Upper lobe of left lung (tissue), 4 donors: ENCODE measurements around the gene BRAT1.

ENCODE experiments used
- POLR2A ChIP-seq, 4 donors: fragments of 450-650 bp; IDR thresholded peaks; one replicate each; pipeline ENCODE4 v1.5.1; 2016 to 2017; ENCODE audit warnings: antibody characterized with exemption in 4 of 4, mild to moderate bottlenecking in 2 of 4
- TF ChIP-seq, protein P1 (sequence below), 6 experiments: fragments of 450-650 bp in 4 of 6; fragments of 200-600 bp in 2 of 6; sonication (generic) in 2 of 6; IDR thresholded peaks; one replicate each; pipeline ENCODE4 v1.5.1; 2016 to 2019; ENCODE audit warnings: antibody characterized with exemption in 6 of 6

DNA sequence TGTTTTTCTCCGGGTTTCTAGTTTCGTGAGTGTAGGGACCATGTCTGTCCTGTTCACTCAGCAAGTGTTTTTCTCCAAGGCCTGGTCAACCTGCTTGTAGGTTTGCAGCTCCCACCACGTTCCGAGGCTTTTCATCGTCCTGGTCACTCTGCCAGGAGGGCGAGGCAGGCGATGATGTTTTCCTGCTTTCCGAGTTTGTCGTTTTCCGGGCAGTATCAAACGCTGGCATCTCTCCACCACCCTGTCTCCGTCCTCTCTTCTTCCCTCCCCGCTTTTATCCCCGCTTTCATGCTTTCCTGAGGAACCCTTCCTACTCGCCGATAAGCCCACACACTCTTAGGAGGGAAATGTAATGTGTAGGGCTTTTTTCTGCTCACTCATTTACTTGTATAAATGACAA, 14.7 kb upstream of the BRAT1 start:
- TF ChIP-seq, protein P1, sequence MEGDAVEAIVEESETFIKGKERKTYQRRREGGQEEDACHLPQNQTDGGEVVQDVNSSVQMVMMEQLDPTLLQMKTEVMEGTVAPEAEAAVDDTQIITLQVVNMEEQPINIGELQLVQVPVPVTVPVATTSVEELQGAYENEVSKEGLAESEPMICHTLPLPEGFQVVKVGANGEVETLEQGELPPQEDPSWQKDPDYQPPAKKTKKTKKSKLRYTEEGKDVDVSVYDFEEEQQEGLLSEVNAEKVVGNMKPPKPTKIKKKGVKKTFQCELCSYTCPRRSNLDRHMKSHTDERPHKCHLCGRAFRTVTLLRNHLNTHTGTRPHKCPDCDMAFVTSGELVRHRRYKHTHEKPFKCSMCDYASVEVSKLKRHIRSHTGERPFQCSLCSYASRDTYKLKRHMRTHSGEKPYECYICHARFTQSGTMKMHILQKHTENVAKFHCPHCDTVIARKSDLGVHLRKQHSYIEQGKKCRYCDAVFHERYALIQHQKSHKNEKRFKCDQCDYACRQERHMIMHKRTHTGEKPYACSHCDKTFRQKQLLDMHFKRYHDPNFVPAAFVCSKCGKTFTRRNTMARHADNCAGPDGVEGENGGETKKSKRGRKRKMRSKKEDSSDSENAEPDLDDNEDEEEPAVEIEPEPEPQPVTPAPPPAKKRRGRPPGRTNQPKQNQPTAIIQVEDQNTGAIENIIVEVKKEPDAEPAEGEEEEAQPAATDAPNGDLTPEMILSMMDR (IDR thresholded peaks at IDR 0.05): no peak
- no peak for TF ChIP-seq POLR2A (IDR thresholded peaks at IDR 0.05)
